GM12878 (cell line): ENCODE data around the gene IL18RAP. TPM values are rescaled to one million over a fixed set of nuclear protein-coding genes. Genes with fewer than 3 reads are reported as not detected.

Experiments used
- ATAC-seq: fragments of 200-7000 bp; cut with Tn5 transposase; 3 replicates; pipeline ENCODE4 v1.9.1; 2020; ENCODE audit warnings: mild to moderate bottlenecking, moderate library complexity
- BruUV-seq: library from RNA; stranded (reverse); fragments of 400-500 nt; replicated peaks from 2 replicates; lab custom pipeline; 2021; lab: Mats Ljungman, UMichigan
- CTCF ChIA-PET: fragments of 300-600 bp; sonication (Branson Sonifier 250); formaldehyde crosslinking; extraction: SDS; loops from one replicate; lab custom pipeline; 2021; ENCODE audit warnings: inconsistent platforms; lab: Yijun Ruan, JAX
- POLR2A ChIA-PET: fragments of 350-600 bp; formaldehyde crosslinking; extraction: SDS; loops from one replicate; lab custom pipeline; 2021; ENCODE audit warnings: inconsistent platforms; lab: Charles Lee
- RAD21 ChIA-PET: fragments of 300-600 bp; sonication (Branson Sonifier 250); formaldehyde crosslinking; loops from one replicate; lab custom pipeline; 2023; ENCODE audit warnings: antibody characterized with exemption; ENCODE audit not compliant: unreplicated experiment; lab: Charles Lee
- SMC1A ChIA-PET: fragments of 300-600 bp; sonication (Branson Sonifier 250); formaldehyde crosslinking; loops from one replicate; lab custom pipeline; 2023; ENCODE audit not compliant: unreplicated experiment, uncharacterized antibody; lab: Charles Lee
- DNase-seq: peaks from one replicate; pipeline ENCODE4 v3.0.0-alpha.2; 2011; ENCODE audit warnings: low read depth, low spot score
- FAIRE-seq: peaks from 3 replicates; lab custom pipeline; 2011; peaks lifted over from hg19 to GRCh38; lab: Jason Lieb, UNC
- H2AFZ ChIP-seq: 2 replicates; pipeline ENCODE4 v1.6.0; 2011; ENCODE audit warnings: low read depth, low read length, control low read depth; ENCODE audit not compliant: control insufficient read depth
- H3K27ac ChIP-seq: 2 replicates; pipeline ENCODE4 v1.5.1; 2011; ENCODE audit warnings: control low read depth; ENCODE audit not compliant: control insufficient read depth, insufficient read depth
- H3K27me3 ChIP-seq, 2 experiments: replicated peaks in 1 of 2; 2 replicates each; pipeline versions ENCODE4 v1.6.0 to v1.6.1; 2011; ENCODE audit warnings: low read length in 1 of 2; ENCODE audit not compliant: control insufficient read depth in 2 of 2, insufficient read depth in 2 of 2
- H3K36me3 ChIP-seq, 2 experiments: 2 replicates each; pipeline ENCODE4 v1.5.1; 2011; ENCODE audit warnings: low read length in 1 of 2; ENCODE audit not compliant: control insufficient read depth in 2 of 2, insufficient read depth in 2 of 2
- H3K4me1 ChIP-seq: 2 replicates; pipeline ENCODE4 v1.6.1; 2011; ENCODE audit warnings: mild to moderate bottlenecking, low read length, moderate library complexity, mixed read lengths; ENCODE audit not compliant: control insufficient read depth, insufficient read depth
- H3K4me2 ChIP-seq: 2 replicates; pipeline ENCODE4 v1.6.0; 2011; ENCODE audit warnings: control low read depth; ENCODE audit not compliant: control insufficient read depth, insufficient read depth
- H3K4me3 ChIP-seq: fragments of 200-600 bp; sonication (generic); 2 replicates; pipeline ENCODE4 v1.5.1; 2016
- H3K79me2 ChIP-seq: 2 replicates; pipeline ENCODE4 v1.6.0; 2011; ENCODE audit warnings: low read length; ENCODE audit not compliant: control insufficient read depth, insufficient read depth
- H3K9ac ChIP-seq: 2 replicates; pipeline ENCODE4 v1.8.0; 2011; ENCODE audit warnings: low read length, control low read depth, mixed read lengths; ENCODE audit not compliant: control insufficient read depth, insufficient read depth
- H3K9me3 ChIP-seq: replicated peaks from 3 replicates; pipeline ENCODE4 v1.5.1; 2011; ENCODE audit warnings: mild to moderate bottlenecking, low read length; ENCODE audit not compliant: control insufficient read depth, insufficient read depth
- H4K20me1 ChIP-seq: 2 replicates; pipeline ENCODE4 v1.6.0; 2011; ENCODE audit not compliant: control insufficient read depth, insufficient read depth
- BACH1 ChIP-seq: fragments of 450-650 bp; IDR thresholded peaks from 2 replicates; pipeline ENCODE4 v1.6.1; 2017; ENCODE audit warnings: mild to moderate bottlenecking, borderline replicate concordance
- BHLHE40 ChIP-seq, 2 experiments: fragments of 450-650 bp in 1 of 2; IDR thresholded peaks; 2 replicates each; pipeline ENCODE4 v1.6.1; 2011 to 2017; ENCODE audit warnings: low read depth in 2 of 2, borderline replicate concordance in 1 of 2, improper control_type of control experiment in 1 of 2, low read length in 1 of 2, mild to moderate bottlenecking in 1 of 2
- BMI1 ChIP-seq: fragments of 450-650 bp; IDR thresholded peaks from 2 replicates; pipeline ENCODE4 v1.6.1; 2016; ENCODE audit warnings: mild to moderate bottlenecking, moderate library complexity, borderline replicate concordance
- GABPA ChIP-seq: IDR thresholded peaks from 2 replicates; pipeline ENCODE4 v1.6.1; 2014; ENCODE audit warnings: antibody characterized with exemption, low read depth, mild to moderate bottlenecking, inconsistent platforms
- HCFC1 ChIP-seq: fragments of 150-350 bp; IDR thresholded peaks from 2 replicates; pipeline ENCODE4 v1.6.1; 2014; ENCODE audit warnings: low read length
- HDAC2 ChIP-seq: fragments of 200-600 bp; sonication (generic); IDR thresholded peaks from 2 replicates; pipeline ENCODE4 v1.6.1; 2017
- HDGF ChIP-seq: fragments of 450-650 bp; IDR thresholded peaks from 2 replicates; pipeline ENCODE4 v1.6.1; 2016; ENCODE audit warnings: antibody characterized with exemption
- KLF5 ChIP-seq: fragments of 450-650 bp; IDR thresholded peaks from 2 replicates; pipeline ENCODE4 v1.6.1; 2014; ENCODE audit warnings: mild to moderate bottlenecking; ENCODE audit not compliant: partially characterized antibody
- MEF2A ChIP-seq: IDR thresholded peaks from 2 replicates; pipeline ENCODE4 v1.6.1; 2011; ENCODE audit warnings: low read depth, mild to moderate bottlenecking, low read length, moderate library complexity; ENCODE audit not compliant: insufficient read depth
- MEF2B ChIP-seq: fragments of 450-650 bp; IDR thresholded peaks from 2 replicates; pipeline ENCODE4 v1.6.1; 2018; ENCODE audit warnings: mild to moderate bottlenecking, moderate library complexity; ENCODE audit not compliant: partially characterized antibody, poor library complexity, severe bottlenecking
- MYC ChIP-seq: IDR thresholded peaks from 2 replicates; pipeline ENCODE4 v1.6.1; 2011; ENCODE audit warnings: mild to moderate bottlenecking, low read length, moderate library complexity, inconsistent platforms; ENCODE audit not compliant: insufficient read depth, insufficient replicate concordance, insufficient read length, severe bottlenecking
- NFXL1 ChIP-seq: fragments of 450-650 bp; IDR thresholded peaks from 2 replicates; pipeline ENCODE4 v1.6.1; 2017; ENCODE audit warnings: antibody characterized with exemption, mild to moderate bottlenecking, borderline replicate concordance
- NFYB ChIP-seq: IDR thresholded peaks from 2 replicates; pipeline ENCODE4 v1.6.1; 2011; ENCODE audit warnings: low read depth, mild to moderate bottlenecking, low read length, improper control_type of control experiment, moderate library complexity; ENCODE audit not compliant: insufficient read depth
- NR2C2 ChIP-seq: IDR thresholded peaks from 2 replicates; pipeline ENCODE4 v1.6.1; 2011; ENCODE audit warnings: borderline replicate concordance, low read depth; ENCODE audit not compliant: control insufficient read depth, insufficient read length
- NR2F1 ChIP-seq: fragments of 450-650 bp; conservative IDR thresholded peaks from 2 replicates; pipeline ENCODE4 v1.6.1; 2017; ENCODE audit warnings: mild to moderate bottlenecking
- RAD21 ChIP-seq: IDR thresholded peaks from 2 replicates; pipeline ENCODE4 v1.6.1; 2011; ENCODE audit warnings: mild to moderate bottlenecking, low read depth, low read length, moderate library complexity; ENCODE audit not compliant: insufficient read depth
- RB1 ChIP-seq: fragments of 450-650 bp; formaldehyde crosslinking; IDR thresholded peaks from 2 replicates; pipeline ENCODE4 v1.6.1; 2017; ENCODE audit warnings: mild to moderate bottlenecking, borderline replicate concordance
- YBX1 ChIP-seq: fragments of 450-650 bp; IDR thresholded peaks from 2 replicates; pipeline ENCODE4 v1.6.1; 2016; ENCODE audit warnings: antibody characterized with exemption
- ZNF24 ChIP-seq: fragments of 450-650 bp; IDR thresholded peaks from 2 replicates; pipeline ENCODE4 v1.6.1; 2017; ENCODE audit warnings: antibody characterized with exemption, mild to moderate bottlenecking
- WGBS: methylation state at CpG from one replicate; pipeline ENCODE4 v1.1.6; 2016; ENCODE audit warnings: low lambda C conversion rate; ENCODE audit not compliant: insufficient replicate concordance, insufficient coverage; ENCODE audit errors: missing lambda C conversion rate; 5-methylcytosine and 5-hydroxymethylcytosine counted together
- in situ Hi-C: fragments of 300-500 bp; cut with MboI; formaldehyde crosslinking; loops from 9 replicates; pipeline ENCODE4 v1.14.3; 2018; ENCODE audit warnings: mixed read lengths
- intact Hi-C: fragments of 100-400 bp; cut with micrococcal nuclease; formaldehyde crosslinking; loops from one replicate; pipeline ENCODE4 v1.14.2; 2022; ENCODE audit not compliant: unreplicated experiment
- polyA plus RNA-seq, 11 experiments: library from polyadenylated mRNA; depleted of rRNA in 4 of 11; unstranded in 6 of 11; stranded (reverse) in 5 of 11; fragments of >200 nt; fragmentation: Nextera tagmentation in 4 of 11; fragmentation: Illumina TruSeq in 1 of 11; extraction: Ambion mirVana in 4 of 11; extraction: Trizol in 1 of 11; gene quantifications; 1 replicate in 1 of 11; 2 replicates in 10 of 11; pipeline versions ENCODE4 v1.2.1 to v1.2.3, GENCODE V29; 2011 to 2016; ENCODE audit warnings: inconsistent platforms in 2 of 11, missing spikeins in 2 of 11, low read depth in 1 of 11
- total RNA-seq, 4 experiments: library from RNA; depleted of rRNA in 3 of 4; stranded (reverse); fragments of >200 nt in 3 of 4; fragmentation: Illumina TruSeq in 1 of 4; extraction: Trizol in 1 of 4; gene quantifications; 2 replicates each; pipeline versions ENCODE4 v1.2.1 to v1.2.3, GENCODE V29; 2013 to 2021
- TF ChIP-seq, protein P1 (sequence below), 3 experiments: IDR thresholded peaks in 2 of 3; conservative IDR thresholded peaks in 1 of 3; 2 replicates each; pipeline ENCODE4 v1.5.1; 2011; ENCODE audit warnings: low read depth in 3 of 3, low read length in 3 of 3, mild to moderate bottlenecking in 3 of 3, control low read depth in 2 of 3, moderate library complexity in 2 of 3, inconsistent platforms in 1 of 3, mixed read lengths in 1 of 3; ENCODE audit not compliant: control insufficient read depth in 2 of 3, insufficient read depth in 1 of 3; ENCODE audit errors: extremely low read depth in 1 of 3

Gene IL18RAP
- total and polyA plus RNA-seq, 10 of the 15 experiments (the other 5 are each of a cell fraction or from before 2014, with no cell fraction given), result 0.37 to 1.6 (median 0.75) TPM; not detected in 1

DNA sequence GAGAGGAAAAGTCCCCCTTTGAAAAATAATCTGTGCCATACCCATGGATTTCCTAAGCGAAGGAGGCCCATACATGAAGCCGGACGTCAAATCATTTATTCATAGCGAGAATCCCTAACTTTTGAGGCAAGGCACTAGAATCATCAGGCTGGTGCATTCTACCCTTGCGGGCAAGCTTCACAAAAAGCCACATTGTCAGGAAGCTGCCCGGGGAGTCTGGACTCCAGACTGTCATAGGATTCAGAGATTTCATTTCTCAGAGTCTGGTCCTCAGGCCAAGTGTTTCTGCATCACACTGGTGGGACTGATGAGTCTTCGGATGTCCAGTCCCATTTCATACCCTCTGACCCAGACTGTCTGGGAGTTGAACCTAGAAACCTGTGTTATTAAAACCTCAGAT lies 59.0 kb downstream of the IL18RAP start (continued):
- TF ChIP-seq, protein P1, sequence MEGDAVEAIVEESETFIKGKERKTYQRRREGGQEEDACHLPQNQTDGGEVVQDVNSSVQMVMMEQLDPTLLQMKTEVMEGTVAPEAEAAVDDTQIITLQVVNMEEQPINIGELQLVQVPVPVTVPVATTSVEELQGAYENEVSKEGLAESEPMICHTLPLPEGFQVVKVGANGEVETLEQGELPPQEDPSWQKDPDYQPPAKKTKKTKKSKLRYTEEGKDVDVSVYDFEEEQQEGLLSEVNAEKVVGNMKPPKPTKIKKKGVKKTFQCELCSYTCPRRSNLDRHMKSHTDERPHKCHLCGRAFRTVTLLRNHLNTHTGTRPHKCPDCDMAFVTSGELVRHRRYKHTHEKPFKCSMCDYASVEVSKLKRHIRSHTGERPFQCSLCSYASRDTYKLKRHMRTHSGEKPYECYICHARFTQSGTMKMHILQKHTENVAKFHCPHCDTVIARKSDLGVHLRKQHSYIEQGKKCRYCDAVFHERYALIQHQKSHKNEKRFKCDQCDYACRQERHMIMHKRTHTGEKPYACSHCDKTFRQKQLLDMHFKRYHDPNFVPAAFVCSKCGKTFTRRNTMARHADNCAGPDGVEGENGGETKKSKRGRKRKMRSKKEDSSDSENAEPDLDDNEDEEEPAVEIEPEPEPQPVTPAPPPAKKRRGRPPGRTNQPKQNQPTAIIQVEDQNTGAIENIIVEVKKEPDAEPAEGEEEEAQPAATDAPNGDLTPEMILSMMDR (IDR thresholded peaks at IDR 0.05 in 2 of 3, conservative IDR thresholded peaks at IDR 0.05 in 1 of 3; ENCODE audit: control insufficient read depth in 2 of 3, extremely low read depth in 1 of 3, insufficient read depth in 1 of 3, low read depth in 3 of 3, low read length in 3 of 3), result no peak
- TF ChIP-seq GABPA, result no peak
- TF ChIP-seq KLF5, result no peak
- no peak for TF ChIP-seq NR2C2
- no peak for TF ChIP-seq YBX1
- no peak for TF ChIP-seq BMI1

DNA sequence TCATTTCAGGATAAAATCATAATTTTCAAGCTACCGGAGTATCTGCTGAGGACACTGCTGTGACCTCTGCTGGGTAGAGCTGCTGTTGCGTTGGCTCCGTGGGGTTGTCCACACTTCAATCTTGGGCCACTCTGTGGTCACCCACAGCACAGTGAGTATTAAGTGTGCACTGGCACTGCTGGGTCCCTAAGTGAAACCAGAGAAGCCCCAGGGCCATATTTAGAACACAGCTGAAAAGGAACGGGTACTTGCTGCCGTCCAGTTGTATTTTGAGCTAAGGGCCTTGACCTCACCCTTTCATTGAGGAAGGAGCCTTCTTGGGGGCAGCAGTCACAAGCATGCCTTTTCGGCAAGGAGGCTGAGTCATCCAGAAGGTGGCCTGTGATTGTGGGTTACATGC lies 60.1 kb downstream of the IL18RAP start:
- no peaks in the 10 kb centered on the region for H3K79me2 ChIP-seq
- no peak overlapping the region for H3K4me3 ChIP-seq
- DNase-seq, result no peak
- ChIA-PET CTCF (interaction anchor here (0.9 to 3.3 kb wide), 2 partner anchors 10 to 30 kb away, joined by 3 to 30 read pairs; partner anchors contain the start of gene SLC9A4), POLR2A (no interaction called here), SMC1A (no interaction called here), RAD21 (no interaction called here)
- no peak for FAIRE-seq
- H3K9me3 ChIP-seq, result no peaks in the 10 kb centered on the region; the same call in 2 of the 3 replicates
- H3K4me1 ChIP-seq, result no peaks in the 10 kb centered on the region
- H3K36me3 ChIP-seq, result no peaks in the 10 kb centered on the region
- H3K27me3 ChIP-seq, result no peaks in the 10 kb centered on the region; a peak in 3 of 4 replicates
- H3K4me2 ChIP-seq, result no peak overlapping the region
- no peak overlapping the region for H2AFZ ChIP-seq
- BruUV-seq, result no TSS peak
- intact Hi-C loops (no loop called here), in situ Hi-C loops (no loop called here)
- H3K27ac ChIP-seq, result no peak overlapping the region
- no peak for TF ChIP-seq HCFC1
- no peak for TF ChIP-seq NR2F1
- no peak for TF ChIP-seq RAD21
- TF ChIP-seq HDAC2, result no peak
- TF ChIP-seq MEF2B, result no peak
- TF ChIP-seq NFYB, result no peak
- no peak for TF ChIP-seq MYC
- TF ChIP-seq BHLHE40 (IDR thresholded peaks at IDR 0.05; ENCODE audit: borderline replicate concordance in 1 of 2, low read depth in 2 of 2, low read length in 1 of 2), result no peak
- TF ChIP-seq GABPA, result no peak
- no peak for TF ChIP-seq HDGF
- TF ChIP-seq ZNF24, result no peak
- TF ChIP-seq MEF2A, result no peak
- TF ChIP-seq RB1, result no peak
- TF ChIP-seq BACH1, result no peak
- TF ChIP-seq NFXL1, result no peak
- ATAC-seq, result no peak
- 48% methylated on average over 6 of the region's 6 CpGs for WGBS
- no peak overlapping the region for H3K9ac ChIP-seq
- no peaks in the 10 kb centered on the region for H4K20me1 ChIP-seq
